ENCODE data around the gene OARD1.

OARD1 gene

DNA sequence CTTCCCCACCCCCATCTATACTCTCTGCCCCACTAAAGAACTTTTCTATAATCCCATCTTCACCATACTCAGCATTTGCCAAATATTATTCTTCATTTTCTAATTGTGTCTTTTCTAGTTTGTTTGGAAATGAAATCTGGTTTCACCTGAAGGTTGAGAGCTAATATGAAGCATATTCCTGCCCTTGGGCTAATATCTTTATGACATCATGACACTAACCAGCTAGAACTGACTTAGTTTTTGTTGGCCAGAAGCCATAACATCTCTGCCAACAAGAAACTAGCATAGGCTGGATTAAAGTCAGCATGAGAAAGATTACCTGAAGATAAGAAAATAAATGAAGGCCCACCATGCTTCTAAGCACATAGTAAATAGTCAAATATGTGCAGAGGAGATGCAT is 49.9 kb downstream of the OARD1 start (continued):
- TF ChIP-seq HIC1 (tag by site-specific recombination; IDR thresholded peaks at IDR 0.05) = no peak
- TF ChIP-seq ZNF112 (tag by site-specific recombination; IDR thresholded peaks at IDR 0.05) = no peak
- TF ChIP-seq ZNF623 (tag by site-specific recombination; IDR thresholded peaks at IDR 0.05) = no peak
- no peak for TF ChIP-seq ZNF202 (tag by site-specific recombination; IDR thresholded peaks at IDR 0.05; ENCODE audit: borderline replicate concordance)
- peak; percentile 68; the same call in 1 of the 2 replicates for TF ChIP-seq ZNF660 (tag by site-specific recombination; IDR thresholded peaks at IDR 0.05)
- no peak for TF ChIP-seq ZNF223 (tag by site-specific recombination; IDR thresholded peaks at IDR 0.05)
- no peak for TF ChIP-seq ZNF692 (tag by site-specific recombination; IDR thresholded peaks at IDR 0.05)
- TF ChIP-seq ZNF184 (tag by site-specific recombination; IDR thresholded peaks at IDR 0.05) = no peak
- TF ChIP-seq BCL6B (tag by site-specific recombination; IDR thresholded peaks at IDR 0.05) = no peak
- TF ChIP-seq ZNF433 (tag by site-specific recombination; IDR thresholded peaks at IDR 0.05; ENCODE audit: low read depth) = no peak
- no peak for TF ChIP-seq SCRT2 (tag by site-specific recombination; IDR thresholded peaks at IDR 0.05)
- TF ChIP-seq ZNF214 (tag by site-specific recombination; IDR thresholded peaks at IDR 0.05; ENCODE audit: borderline replicate concordance) = no peak
- TF ChIP-seq BCL11A (tag by site-specific recombination; IDR thresholded peaks at IDR 0.05; ENCODE audit: low read depth) = no peak
- TF ChIP-seq ZNF335 (tag by site-specific recombination; conservative IDR thresholded peaks at IDR 0.05) = no peak
- no peak for TF ChIP-seq ZFP41 (tag by site-specific recombination; IDR thresholded peaks at IDR 0.05; ENCODE audit: borderline replicate concordance)
- peak; percentile 59; the same call in 1 of the 2 replicates for TF ChIP-seq ZEB2 (tag by site-specific recombination; IDR thresholded peaks at IDR 0.05)
- no peak for TF ChIP-seq ZNF404 (tag by site-specific recombination; IDR thresholded peaks at IDR 0.05)
- TF ChIP-seq ZNF521 (tag by site-specific recombination; IDR thresholded peaks at IDR 0.05) = no peak
- no peak for TF ChIP-seq ZNF514 (tag by site-specific recombination; IDR thresholded peaks at IDR 0.05)
- TF ChIP-seq ZNF155 (tag by site-specific recombination; IDR thresholded peaks at IDR 0.05) = no peak
- TF ChIP-seq FEZF1 (tag by site-specific recombination; IDR thresholded peaks at IDR 0.05) = peak; percentile 66
- TF ChIP-seq MEIS1 (CRISPR knock-in tag; IDR thresholded peaks at IDR 0.05; ENCODE audit: borderline replicate concordance) = no peak
- peak; percentile 72; the same call in 1 of the 2 replicates for TF ChIP-seq ZIC2 (tag by site-specific recombination; IDR thresholded peaks at IDR 0.05)
- TF ChIP-seq ZBTB17 (tag by site-specific recombination; IDR thresholded peaks at IDR 0.05) = peak; percentile 53
- no peak; the same call in 1 of the 2 replicates for TF ChIP-seq KLF8 (tag by site-specific recombination; IDR thresholded peaks at IDR 0.05)
- no peak for TF ChIP-seq ZNF837 (tag by site-specific recombination; IDR thresholded peaks at IDR 0.05)
- TF ChIP-seq ZBTB48 (tag by site-specific recombination; IDR thresholded peaks at IDR 0.05) = no peak
- TF ChIP-seq PRDM1 (tag by site-specific recombination; IDR thresholded peaks at IDR 0.05) = no peak
- TF ChIP-seq, protein P1, sequence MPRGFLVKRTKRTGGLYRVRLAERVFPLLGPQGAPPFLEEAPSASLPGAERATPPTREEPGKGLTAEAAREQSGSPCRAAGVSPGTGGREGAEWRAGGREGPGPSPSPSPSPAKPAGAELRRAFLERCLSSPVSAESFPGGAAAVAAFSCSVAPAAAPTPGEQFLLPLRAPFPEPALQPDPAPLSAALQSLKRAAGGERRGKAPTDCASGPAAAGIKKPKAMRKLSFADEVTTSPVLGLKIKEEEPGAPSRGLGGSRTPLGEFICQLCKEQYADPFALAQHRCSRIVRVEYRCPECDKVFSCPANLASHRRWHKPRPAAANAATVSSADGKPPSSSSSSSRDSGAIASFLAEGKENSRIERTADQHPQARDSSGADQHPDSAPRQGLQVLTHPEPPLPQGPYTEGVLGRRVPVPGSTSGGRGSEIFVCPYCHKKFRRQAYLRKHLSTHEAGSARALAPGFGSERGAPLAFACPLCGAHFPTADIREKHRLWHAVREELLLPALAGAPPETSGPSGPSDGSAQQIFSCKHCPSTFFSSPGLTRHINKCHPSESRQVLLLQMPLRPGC (tag by site-specific recombination; IDR thresholded peaks at IDR 0.05) = no peak
- no peak for TF ChIP-seq ZNF600 (tag by site-specific recombination; IDR thresholded peaks at IDR 0.05)
- no peak for TF ChIP-seq ZNF664 (tag by site-specific recombination; IDR thresholded peaks at IDR 0.05)
- no peak for TF ChIP-seq ZNF26 (tag by site-specific recombination; IDR thresholded peaks at IDR 0.05)
- TF ChIP-seq ZNF785 (tag by site-specific recombination; IDR thresholded peaks at IDR 0.05) = no peak
- no peak for TF ChIP-seq ZNF23 (tag by site-specific recombination; IDR thresholded peaks at IDR 0.05; ENCODE audit: borderline replicate concordance)
- no peak for TF ChIP-seq ZNF624 (tag by site-specific recombination; IDR thresholded peaks at IDR 0.05)

Data from HEK293 (cell line).